ENCODE results near the gene NIPSNAP2.

DNA sequence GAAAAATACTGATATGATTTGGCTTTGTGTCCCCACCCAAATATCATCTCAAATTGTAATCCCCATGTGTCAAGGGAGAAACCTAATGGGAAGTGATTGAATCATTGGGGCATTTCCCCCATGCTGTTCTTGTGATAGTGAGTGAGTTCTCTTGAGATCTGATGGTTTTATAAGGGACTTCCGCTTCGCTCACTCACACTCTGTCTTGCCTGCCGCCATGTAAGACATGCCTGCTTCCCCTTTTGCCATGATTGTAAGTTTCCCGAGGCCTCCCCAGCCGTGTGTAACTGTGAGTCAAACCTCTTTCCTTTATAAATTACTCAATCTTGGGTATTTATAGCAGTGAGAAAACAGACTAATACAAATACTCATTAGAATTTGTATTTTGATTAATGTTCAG, 17.8 kb upstream of the NIPSNAP2 start:
- TF ChIP-seq NFRKB (IDR thresholded peaks at IDR 0.05): no peak
- no peak for TF ChIP-seq BHLHE40 (IDR thresholded peaks at IDR 0.05; ENCODE audit: borderline replicate concordance)
- no peak for TF ChIP-seq SP1 (IDR thresholded peaks at IDR 0.05)
- TF ChIP-seq FOXM1 (IDR thresholded peaks at IDR 0.05; ENCODE audit: borderline replicate concordance): no peak
- TF ChIP-seq FOXK2 (IDR thresholded peaks at IDR 0.05): no peak
- no peak for TF ChIP-seq FOXA1 (IDR thresholded peaks at IDR 0.05)
